ENCODE data around the gene GPR158. TPM values are rescaled to one million over a fixed set of nuclear protein-coding genes. Genes with fewer than 3 reads are reported as not detected.

Gene GPR158
- total RNA-seq, 1 donor from 2014 or later = not detected

DNA sequence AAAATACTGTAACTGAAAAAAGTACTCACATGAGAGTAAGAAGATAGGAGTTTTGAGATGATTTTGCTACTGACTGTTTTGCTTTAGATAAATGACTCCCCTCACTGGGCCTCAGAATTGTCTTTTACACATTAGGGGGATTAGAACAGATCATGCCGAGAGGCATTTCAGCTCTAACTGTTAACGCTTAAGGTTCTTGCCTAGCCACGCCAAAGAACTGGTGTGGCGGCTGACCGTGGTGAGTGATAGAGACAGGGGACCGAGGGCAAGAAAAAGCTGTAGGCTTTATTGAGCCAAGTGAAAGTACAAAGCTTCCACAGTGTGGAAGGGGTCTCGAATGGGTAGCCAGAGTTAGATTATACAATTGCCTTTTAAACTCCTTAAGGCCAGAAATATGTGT is 390.8 kb downstream of the GPR158 start:
- Mint-ChIP-seq H3K4me1 (no peaks in the 10 kb centered on the region), H3K9me3 (no peaks in the 10 kb centered on the region), H3K27ac (no peak overlapping the region), H3K36me3 (ENCODE audit: low read depth) (no peaks in the 10 kb centered on the region), H3K4me3 (no peak overlapping the region), H3K27me3 (no peaks in the 10 kb centered on the region)
- intact Hi-C loops (cut with micrococcal nuclease) = no loop called here
- POLR2A ChIA-PET = no interaction called here
- DNase-seq (no peak), ATAC-seq (ENCODE audit: low read depth) (no peak)
- TF ChIP-seq, protein P1, sequence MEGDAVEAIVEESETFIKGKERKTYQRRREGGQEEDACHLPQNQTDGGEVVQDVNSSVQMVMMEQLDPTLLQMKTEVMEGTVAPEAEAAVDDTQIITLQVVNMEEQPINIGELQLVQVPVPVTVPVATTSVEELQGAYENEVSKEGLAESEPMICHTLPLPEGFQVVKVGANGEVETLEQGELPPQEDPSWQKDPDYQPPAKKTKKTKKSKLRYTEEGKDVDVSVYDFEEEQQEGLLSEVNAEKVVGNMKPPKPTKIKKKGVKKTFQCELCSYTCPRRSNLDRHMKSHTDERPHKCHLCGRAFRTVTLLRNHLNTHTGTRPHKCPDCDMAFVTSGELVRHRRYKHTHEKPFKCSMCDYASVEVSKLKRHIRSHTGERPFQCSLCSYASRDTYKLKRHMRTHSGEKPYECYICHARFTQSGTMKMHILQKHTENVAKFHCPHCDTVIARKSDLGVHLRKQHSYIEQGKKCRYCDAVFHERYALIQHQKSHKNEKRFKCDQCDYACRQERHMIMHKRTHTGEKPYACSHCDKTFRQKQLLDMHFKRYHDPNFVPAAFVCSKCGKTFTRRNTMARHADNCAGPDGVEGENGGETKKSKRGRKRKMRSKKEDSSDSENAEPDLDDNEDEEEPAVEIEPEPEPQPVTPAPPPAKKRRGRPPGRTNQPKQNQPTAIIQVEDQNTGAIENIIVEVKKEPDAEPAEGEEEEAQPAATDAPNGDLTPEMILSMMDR (IDR thresholded peaks at IDR 0.05) = no peak
- CTCF ChIA-PET = no interaction called here

DNA sequence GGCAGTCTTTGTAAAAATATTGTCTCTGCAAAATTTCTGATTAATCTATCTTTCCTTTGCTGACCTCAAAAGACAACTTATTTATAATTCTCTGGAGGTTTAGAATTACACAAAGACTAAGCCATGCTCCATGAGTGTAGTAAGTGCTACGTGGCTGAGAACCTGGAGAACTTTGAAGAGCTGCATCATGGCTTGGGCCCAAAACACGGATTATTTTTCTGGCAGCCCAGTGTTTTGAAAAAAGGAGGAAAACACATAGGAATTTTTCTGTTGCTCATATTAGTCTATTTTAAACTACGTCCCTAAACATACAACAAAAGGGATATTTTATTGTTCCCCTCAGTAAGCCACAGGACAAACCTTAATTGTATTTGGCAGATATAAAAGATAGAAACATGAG is 398.5 kb downstream of the GPR158 start:
- no peaks in the 10 kb centered on the region for H3K4me1 Mint-ChIP-seq
- no peaks in the 10 kb centered on the region for H3K9me3 Mint-ChIP-seq
- intact Hi-C loops (cut with micrococcal nuclease) = no loop called here
- ChIA-PET POLR2A (no interaction called here), CTCF (no interaction called here)
- TF ChIP-seq, protein P1 (IDR thresholded peaks at IDR 0.05) = no peak
- H3K27me3 Mint-ChIP-seq = no peaks in the 10 kb centered on the region
- no peaks in the 10 kb centered on the region for H3K36me3 Mint-ChIP-seq (ENCODE audit: low read depth)
- ATAC-seq (ENCODE audit: low read depth) = no peak
- no peak overlapping the region for H3K27ac Mint-ChIP-seq
- DNase-seq = no peak
- no peak overlapping the region for H3K4me3 Mint-ChIP-seq

DNA sequence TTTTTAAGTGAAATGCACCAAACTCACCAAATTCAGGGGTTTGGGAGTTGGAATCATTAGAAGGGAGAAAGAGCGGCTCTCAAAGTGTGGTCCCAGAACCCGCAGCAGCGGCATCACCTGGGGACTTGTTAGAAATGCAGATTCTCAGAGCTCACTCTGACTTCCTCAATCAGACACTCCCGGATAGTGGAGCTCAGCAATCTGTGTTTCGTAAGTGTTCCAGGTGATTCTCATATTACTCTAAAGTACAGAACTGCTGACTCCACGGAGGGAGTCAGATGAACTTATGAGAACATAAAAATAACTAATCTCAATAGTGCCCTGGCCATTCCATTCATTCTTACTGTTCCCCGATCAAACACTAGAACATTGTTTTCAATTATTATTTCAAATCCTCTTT is 400.5 kb downstream of the GPR158 start:
- Mint-ChIP-seq H3K36me3 (ENCODE audit: low read depth) (no peaks in the 10 kb centered on the region), H3K4me1 (no peaks in the 10 kb centered on the region), H3K4me3 (no peak overlapping the region), H3K9me3 (no peaks in the 10 kb centered on the region), H3K27ac (no peak overlapping the region), H3K27me3 (no peaks in the 10 kb centered on the region)
- CTCF ChIA-PET = no interaction called here
- POLR2A ChIA-PET = no interaction called here
- no peak for ATAC-seq (ENCODE audit: low read depth)
- TF ChIP-seq, protein P1 (IDR thresholded peaks at IDR 0.05) = no peak
- DNase-seq = no peak
- intact Hi-C loops (cut with micrococcal nuclease) = no loop called here

DNA sequence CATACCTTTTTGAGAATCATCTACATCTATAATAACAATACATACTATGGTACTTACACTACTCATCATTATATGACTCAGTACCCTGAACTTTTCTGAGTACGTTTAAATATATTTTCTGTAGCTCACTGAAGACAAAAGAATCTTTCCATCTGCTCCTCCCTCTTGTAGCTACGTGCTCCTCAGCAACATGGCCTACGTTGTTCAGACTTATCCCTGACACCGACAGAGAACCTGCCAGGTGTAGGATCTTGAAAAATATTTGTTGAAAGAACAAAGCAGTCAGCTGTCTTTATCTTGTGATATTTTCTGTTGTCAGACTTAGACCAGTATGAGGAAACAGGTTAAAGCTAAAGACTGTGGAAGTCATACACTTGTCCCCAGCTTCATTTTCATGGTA is 403.3 kb downstream of the GPR158 start:
- H3K4me3 Mint-ChIP-seq = no peak overlapping the region
- H3K27ac Mint-ChIP-seq = no peak overlapping the region
- TF ChIP-seq, protein P1 (IDR thresholded peaks at IDR 0.05) = no peak
- ATAC-seq (ENCODE audit: low read depth) (no peak), DNase-seq (no peak)
- no peaks in the 10 kb centered on the region for H3K9me3 Mint-ChIP-seq
- no peaks in the 10 kb centered on the region for H3K4me1 Mint-ChIP-seq
- ChIA-PET CTCF (no interaction called here), POLR2A (interaction anchor here (0.6 kb wide), 1 partner anchor 22 kb away, joined by 3 read pairs; no protein-coding TSS in a partner anchor)
- no peaks in the 10 kb centered on the region for H3K36me3 Mint-ChIP-seq (ENCODE audit: low read depth)
- intact Hi-C loops (cut with micrococcal nuclease) = no loop called here
- no peaks in the 10 kb centered on the region for H3K27me3 Mint-ChIP-seq

DNA sequence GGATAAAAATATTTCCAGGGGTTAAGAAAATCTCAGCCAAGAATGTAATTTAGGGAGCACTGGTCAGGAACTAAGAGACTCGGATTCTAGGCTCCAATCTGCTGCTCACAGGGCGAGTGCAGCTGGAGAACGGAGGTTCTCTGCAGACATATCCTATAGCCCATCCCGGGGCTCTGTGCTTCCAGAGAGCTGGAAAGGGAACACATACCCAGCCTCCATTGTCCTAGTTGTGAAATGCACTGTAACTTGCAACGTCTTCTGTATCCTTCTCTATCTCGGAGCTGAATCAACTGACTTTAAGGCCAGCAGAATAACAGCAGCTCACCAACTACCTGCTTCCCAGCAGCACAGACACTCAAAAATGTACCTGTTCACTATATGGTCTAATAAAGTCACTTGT is 408.2 kb downstream of the GPR158 start:
- intact Hi-C loops (cut with micrococcal nuclease) = no loop called here
- DNase-seq (no peak), ATAC-seq (ENCODE audit: low read depth) (no peak)
- TF ChIP-seq, protein P1 (IDR thresholded peaks at IDR 0.05) = no peak
- Mint-ChIP-seq H3K27me3 (no peaks in the 10 kb centered on the region), H3K27ac (no peak overlapping the region), H3K4me1 (no peaks in the 10 kb centered on the region), H3K9me3 (peaks cover 16% of the 10 kb centered on the region), H3K4me3 (no peak overlapping the region), H3K36me3 (ENCODE audit: low read depth) (no peaks in the 10 kb centered on the region)
- CTCF ChIA-PET = no interaction called here
- POLR2A ChIA-PET = no interaction called here

Measured in activated B cell treated with CpG ODN at 0.5 μM for 24 hours (primary cell).